Colonic mucosa (tissue), 4 donors: ENCODE results near the gene DNM3. TPM values are rescaled to one million over a fixed set of nuclear protein-coding genes. Genes with fewer than 3 reads are reported as not detected.

Experiments used
- DNase-seq: peaks from one replicate; pipeline ENCODE4 v3.0.0-alpha.2; 2020
- H3K27ac ChIP-seq: fragments of 200-600 bp; one replicate; pipeline ENCODE4 v1.8.0; 2021
- H3K27me3 ChIP-seq: fragments of 200-600 bp; one replicate; pipeline ENCODE4 v1.8.0; 2021
- H3K36me3 ChIP-seq: fragments of 200-600 bp; one replicate; pipeline ENCODE4 v1.8.0; 2021
- H3K4me1 ChIP-seq: fragments of 200-600 bp; one replicate; pipeline ENCODE4 v1.8.0; 2021; ENCODE audit warnings: mild to moderate bottlenecking
- H3K4me3 ChIP-seq: fragments of 200-600 bp; one replicate; pipeline ENCODE4 v1.8.0; 2021
- H3K9ac ChIP-seq, 2 donors: one replicate each; pipeline ENCODE4 v1.7.0; 2013; ENCODE audit warnings: control low read depth in 2 of 2, low read depth in 2 of 2, low read length in 2 of 2
- H3K9me3 ChIP-seq: fragments of 200-600 bp; one replicate; pipeline ENCODE4 v1.8.0; 2021
- CTCF ChIP-seq: fragments of 200-600 bp; IDR thresholded peaks from one replicate; pipeline ENCODE4 v1.8.0; 2022; ENCODE audit warnings: antibody characterized with exemption, mild to moderate bottlenecking
- intact Hi-C: fragments of 100-400 bp; cut with DNase I; formaldehyde crosslinking; loops from one replicate; pipeline ENCODE4 v1.14.1; 2022
- total RNA-seq, 2 donors: library from RNA; stranded (reverse); fragmentation: NEBNext Ultra II Directional in 1 of 2; extraction: Animal tissue kit (Norgen Biotek cat#: 25700) in 1 of 2; gene quantifications; one replicate each; pipeline ENCODE4 v1.2.1, GENCODE V29; 2021
- donor health status: healthy.
- donor health status: DM: no; HTN: no; CAD: no.
- donor health status: DM: no; HTN: no; CAD: no.

Gene DNM3
- total RNA-seq, 2 donors from 2014 or later: 1.7 to 2.6 TPM

GRCh38 chr1:172404121-172404520, 562.8 kb downstream of the DNM3 start:
- no peak overlapping the region for H3K4me3 ChIP-seq
- intact Hi-C loops: loop anchor here (10.0 kb wide), 1 partner anchor 399 kb away; no protein-coding TSS in a partner anchor
- H3K9ac ChIP-seq: no peak overlapping the region
- no peak for DNase-seq
- no peaks in the 10 kb centered on the region for H3K9me3 ChIP-seq
- no peak for TF ChIP-seq CTCF
- no peaks in the 10 kb centered on the region for H3K36me3 ChIP-seq
- H3K4me1 ChIP-seq: no peaks in the 10 kb centered on the region
- H3K27ac ChIP-seq: no peak overlapping the region
- H3K27me3 ChIP-seq: no peaks in the 10 kb centered on the region

DNA sequence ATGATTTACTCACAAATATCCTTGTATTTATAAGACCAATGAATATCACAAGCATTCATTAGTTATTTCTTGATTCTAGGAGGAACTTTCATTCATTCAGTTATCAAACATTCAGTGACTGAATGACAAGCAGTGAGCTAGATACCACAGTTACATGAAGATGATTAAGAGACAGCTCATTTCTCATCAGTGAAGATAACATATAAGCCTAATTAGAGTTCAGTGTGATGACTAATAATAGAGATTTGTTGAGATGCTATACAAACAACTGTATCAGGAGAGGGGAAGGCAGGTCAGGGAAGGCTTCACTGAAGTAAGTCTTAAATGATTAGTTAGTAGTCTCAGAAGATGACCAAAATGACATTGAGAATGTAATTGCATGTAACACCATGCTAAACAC, 564.6 kb downstream of the DNM3 start:
- H3K9me3 ChIP-seq: no peaks in the 10 kb centered on the region
- intact Hi-C loops: loop anchor here (10.0 kb wide), 1 partner anchor 401 kb away; no protein-coding TSS in a partner anchor

GRCh38 chr1:172406968-172407367, 565.7 kb downstream of the DNM3 start:
- Histone ChIP-seq H3K4me3 (no peak overlapping the region), H3K4me1 (no peaks in the 10 kb centered on the region), H3K36me3 (no peaks in the 10 kb centered on the region), H3K27ac (no peak overlapping the region), H3K9ac (no peak overlapping the region), H3K9me3 (no peaks in the 10 kb centered on the region), H3K27me3 (no peaks in the 10 kb centered on the region)
- no peak for DNase-seq
- intact Hi-C loops: loop anchor here (10.0 kb wide), 1 partner anchor 402 kb away; no protein-coding TSS in a partner anchor
- TF ChIP-seq CTCF: no peak

More for the DNA sequence above, 564.6 kb downstream of the DNM3 start:
- H3K36me3 ChIP-seq: no peaks in the 10 kb centered on the region
- H3K27ac ChIP-seq: no peak overlapping the region
- no peak for TF ChIP-seq CTCF
- H3K4me1 ChIP-seq: no peaks in the 10 kb centered on the region
- DNase-seq: no peak
- H3K4me3 ChIP-seq: no peak overlapping the region
- no peak overlapping the region for H3K9ac ChIP-seq
- no peaks in the 10 kb centered on the region for H3K27me3 ChIP-seq

DNA sequence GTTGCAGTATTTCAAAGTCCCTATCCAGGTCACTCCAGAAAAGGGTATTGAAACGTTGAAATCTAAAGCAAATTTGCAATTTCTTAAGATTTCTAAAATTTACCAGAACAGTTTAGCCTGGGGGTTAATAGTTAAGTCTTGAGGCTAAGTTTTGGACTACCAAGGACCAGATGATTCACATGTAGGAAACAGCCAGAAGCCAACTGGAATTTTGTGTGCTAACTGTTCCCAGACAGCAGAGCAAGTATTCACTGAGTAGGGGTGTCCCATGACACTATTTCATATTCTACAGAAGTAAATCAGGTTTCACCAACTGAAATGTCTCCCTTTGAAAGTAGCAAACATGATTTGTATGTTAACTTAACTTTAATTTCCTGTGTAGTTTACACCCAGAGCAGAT, 567.7 kb downstream of the DNM3 start:
- intact Hi-C loops: loop anchor here (10.0 kb wide), 1 partner anchor 404 kb away; no protein-coding TSS in a partner anchor
- Histone ChIP-seq H3K4me1 (no peaks in the 10 kb centered on the region), H3K27me3 (no peaks in the 10 kb centered on the region), H3K4me3 (no peak overlapping the region), H3K9me3 (no peaks in the 10 kb centered on the region), H3K27ac (no peak overlapping the region), H3K9ac (no peak overlapping the region), H3K36me3 (no peaks in the 10 kb centered on the region)
- TF ChIP-seq CTCF: no peak
- no peak for DNase-seq

- intact Hi-C loops: no loop called here
- Histone ChIP-seq H3K9me3 (no peaks in the 10 kb centered on the region), H3K27ac (no peak overlapping the region), H3K4me3 (no peak overlapping the region), H3K9ac (no peak overlapping the region), H3K27me3 (no peaks in the 10 kb centered on the region), H3K36me3 (no peaks in the 10 kb centered on the region), H3K4me1 (no peaks in the 10 kb centered on the region)
- no peak for TF ChIP-seq CTCF
- DNase-seq: no peak
Measured at GRCh38 chr1:172410027-172410426, 568.7 kb downstream of the DNM3 start.
